ENCODE measurements around the gene ATP8A2. TPM values are rescaled to one million over a fixed set of nuclear protein-coding genes. Genes with fewer than 3 reads are reported as not detected.

Gene ATP8A2
- total RNA-seq, 1 donor from 2014 or later, result 1.9 TPM

- TF ChIP-seq, protein P1, sequence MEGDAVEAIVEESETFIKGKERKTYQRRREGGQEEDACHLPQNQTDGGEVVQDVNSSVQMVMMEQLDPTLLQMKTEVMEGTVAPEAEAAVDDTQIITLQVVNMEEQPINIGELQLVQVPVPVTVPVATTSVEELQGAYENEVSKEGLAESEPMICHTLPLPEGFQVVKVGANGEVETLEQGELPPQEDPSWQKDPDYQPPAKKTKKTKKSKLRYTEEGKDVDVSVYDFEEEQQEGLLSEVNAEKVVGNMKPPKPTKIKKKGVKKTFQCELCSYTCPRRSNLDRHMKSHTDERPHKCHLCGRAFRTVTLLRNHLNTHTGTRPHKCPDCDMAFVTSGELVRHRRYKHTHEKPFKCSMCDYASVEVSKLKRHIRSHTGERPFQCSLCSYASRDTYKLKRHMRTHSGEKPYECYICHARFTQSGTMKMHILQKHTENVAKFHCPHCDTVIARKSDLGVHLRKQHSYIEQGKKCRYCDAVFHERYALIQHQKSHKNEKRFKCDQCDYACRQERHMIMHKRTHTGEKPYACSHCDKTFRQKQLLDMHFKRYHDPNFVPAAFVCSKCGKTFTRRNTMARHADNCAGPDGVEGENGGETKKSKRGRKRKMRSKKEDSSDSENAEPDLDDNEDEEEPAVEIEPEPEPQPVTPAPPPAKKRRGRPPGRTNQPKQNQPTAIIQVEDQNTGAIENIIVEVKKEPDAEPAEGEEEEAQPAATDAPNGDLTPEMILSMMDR (IDR thresholded peaks at IDR 0.05), result no peak
- no peak overlapping the region for H3K4me3 Mint-ChIP-seq (ENCODE audit: unreplicated experiment)
- no peak for DNase-seq (ENCODE audit: low spot score)
- H3K36me3 Mint-ChIP-seq (ENCODE audit: low read depth), result no peaks in the 10 kb centered on the region
- no peak overlapping the region for H3K27ac Mint-ChIP-seq (ENCODE audit: unreplicated experiment)
- H3K4me1 Mint-ChIP-seq (ENCODE audit: low read depth), result peaks cover 31% of the 10 kb centered on the region
- H3K9me3 Mint-ChIP-seq (ENCODE audit: low read depth), result no peaks in the 10 kb centered on the region
- no peaks in the 10 kb centered on the region for H3K27me3 Mint-ChIP-seq (ENCODE audit: low read depth)
These were observed 492.3 kb downstream of the ATP8A2 start for GRCh38 chr13:25864116-25864515.

- no peak for DNase-seq (ENCODE audit: low spot score)
- Mint-ChIP-seq H3K4me1 (ENCODE audit: low read depth) (peaks cover 26% of the 10 kb centered on the region), H3K4me3 (ENCODE audit: unreplicated experiment) (no peak overlapping the region), H3K9me3 (ENCODE audit: low read depth) (no peaks in the 10 kb centered on the region), H3K36me3 (ENCODE audit: low read depth) (no peaks in the 10 kb centered on the region), H3K27ac (ENCODE audit: unreplicated experiment) (no peak overlapping the region), H3K27me3 (ENCODE audit: low read depth) (no peaks in the 10 kb centered on the region)
- TF ChIP-seq, protein P1 (IDR thresholded peaks at IDR 0.05), result no peak
These were observed 493.2 kb downstream of the ATP8A2 start for GRCh38 chr13:25864936-25865335.

- peaks cover 24% of the 10 kb centered on the region for H3K4me1 Mint-ChIP-seq (ENCODE audit: low read depth)
- no peaks in the 10 kb centered on the region for H3K36me3 Mint-ChIP-seq (ENCODE audit: low read depth)
- H3K9me3 Mint-ChIP-seq (ENCODE audit: low read depth), result no peaks in the 10 kb centered on the region
- H3K27ac Mint-ChIP-seq (ENCODE audit: unreplicated experiment), result no peak overlapping the region
- no peak overlapping the region for H3K4me3 Mint-ChIP-seq (ENCODE audit: unreplicated experiment)
- no peak for DNase-seq (ENCODE audit: low spot score)
- TF ChIP-seq, protein P1 (IDR thresholded peaks at IDR 0.05), result no peak
- H3K27me3 Mint-ChIP-seq (ENCODE audit: low read depth), result no peaks in the 10 kb centered on the region
These were observed 493.6 kb downstream of the ATP8A2 start for GRCh38 chr13:25865391-25865790.

DNA sequence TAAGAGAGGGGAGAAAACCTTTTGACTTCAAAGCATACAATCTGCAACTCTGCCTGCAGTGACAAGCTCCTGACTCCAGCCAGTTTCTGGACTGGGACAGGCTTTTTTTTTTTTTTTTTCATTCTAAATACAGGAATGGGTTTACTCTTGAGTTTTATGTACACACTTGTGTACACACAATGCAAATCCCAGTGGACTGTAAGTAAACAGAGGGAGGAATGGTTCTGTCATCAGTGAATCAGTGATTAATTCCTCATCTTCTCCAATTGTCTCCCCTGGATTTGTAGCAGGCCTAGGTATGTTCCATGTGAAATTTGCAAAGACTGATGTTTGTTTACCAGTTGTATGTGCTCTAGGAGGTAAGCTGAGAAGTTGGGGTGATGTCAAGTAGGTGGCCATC, 495.3 kb downstream of the ATP8A2 start:
- no peak for DNase-seq (ENCODE audit: low spot score)
- Mint-ChIP-seq H3K27ac (ENCODE audit: unreplicated experiment) (no peak overlapping the region), H3K36me3 (ENCODE audit: low read depth) (no peaks in the 10 kb centered on the region), H3K4me3 (ENCODE audit: unreplicated experiment) (no peak overlapping the region), H3K4me1 (ENCODE audit: low read depth) (peaks cover 7% of the 10 kb centered on the region), H3K9me3 (ENCODE audit: low read depth) (no peaks in the 10 kb centered on the region), H3K27me3 (ENCODE audit: low read depth) (no peaks in the 10 kb centered on the region)
- TF ChIP-seq, protein P1 (IDR thresholded peaks at IDR 0.05), result no peak

GRCh38 chr13:25868490-25868889, 496.7 kb downstream of the ATP8A2 start:
- Mint-ChIP-seq H3K4me3 (ENCODE audit: unreplicated experiment) (no peak overlapping the region), H3K27ac (ENCODE audit: unreplicated experiment) (no peak overlapping the region), H3K9me3 (ENCODE audit: low read depth) (no peaks in the 10 kb centered on the region), H3K36me3 (ENCODE audit: low read depth) (no peaks in the 10 kb centered on the region), H3K4me1 (ENCODE audit: low read depth) (peaks cover 11% of the 10 kb centered on the region), H3K27me3 (ENCODE audit: low read depth) (no peaks in the 10 kb centered on the region)
- no peak for DNase-seq (ENCODE audit: low spot score)
- TF ChIP-seq, protein P1 (IDR thresholded peaks at IDR 0.05), result no peak

All from chondrocyte (in vitro differentiated cells).